Caco-2 (cell line): Measurements from ENCODE around the gene IQSEC3. TPM values are rescaled to one million over a fixed set of nuclear protein-coding genes. Genes with fewer than 3 reads are reported as not detected.

Source experiments
- BruUV-seq: library from RNA; stranded (reverse); fragments of 400-500 nt; replicated peaks from 2 replicates; lab custom pipeline; 2021; lab: Mats Ljungman, UMichigan
- CTCF ChIA-PET: fragments of 300-600 bp; sonication (Branson Sonifier 250); formaldehyde crosslinking; loops from one replicate; lab custom pipeline; 2022; ENCODE audit warnings: antibody characterized with exemption; lab: Charles Lee
- POLR2A ChIA-PET: fragments of 300-600 bp; sonication (Branson Sonifier 250); formaldehyde crosslinking; loops from one replicate; lab custom pipeline; 2022; ENCODE audit warnings: antibody characterized with exemption; lab: Charles Lee
- DNase-seq, 2 experiments: peaks; one replicate each; pipeline versions ENCODE4 v3.0.0 to v3.0.0-alpha.2; 2020 to 2022
- H3K27me3 ChIP-seq: replicated peaks from 2 replicates; pipeline ENCODE4 v1.6.0; 2011; ENCODE audit warnings: low read length; ENCODE audit not compliant: control insufficient read depth, insufficient read depth
- H3K36me3 ChIP-seq: 2 replicates; pipeline ENCODE4 v1.5.1; 2011; ENCODE audit warnings: low read length; ENCODE audit not compliant: control insufficient read depth, insufficient read depth
- H3K4me1 ChIP-seq: fragments of 250-450 bp; sonication (Bioruptor Pico); 2 replicates; pipeline ENCODE4 v1.5.1; 2020; ENCODE audit warnings: mild to moderate bottlenecking
- H3K4me3 ChIP-seq: 2 replicates; pipeline ENCODE4 v1.5.1; 2011; ENCODE audit warnings: low read depth, mild to moderate bottlenecking, control low read depth, low read length
- H3K9me3 ChIP-seq: fragments of 250-450 bp; sonication (Bioruptor Pico); 2 replicates; pipeline ENCODE4 v1.5.1; 2020; ENCODE audit warnings: mild to moderate bottlenecking, moderate library complexity
- H3K27ac Mint-ChIP-seq: one replicate; pipeline ENCODE4 v1.8.0; 2022; ENCODE audit warnings: mixed read lengths; ENCODE audit not compliant: unreplicated experiment
- H3K27me3 Mint-ChIP-seq: one replicate; pipeline ENCODE4 v1.8.0; 2022; ENCODE audit warnings: mixed read lengths; ENCODE audit not compliant: insufficient read depth, unreplicated experiment
- H3K36me3 Mint-ChIP-seq: one replicate; pipeline ENCODE4 v1.8.0; 2022; ENCODE audit warnings: mild to moderate bottlenecking, mixed read lengths; ENCODE audit not compliant: insufficient read depth, unreplicated experiment
- H3K4me1 Mint-ChIP-seq: one replicate; pipeline ENCODE4 v1.8.0; 2022; ENCODE audit warnings: low read depth, mixed read lengths; ENCODE audit not compliant: unreplicated experiment
- H3K4me3 Mint-ChIP-seq: one replicate; pipeline ENCODE4 v1.8.0; 2022; ENCODE audit warnings: mild to moderate bottlenecking, moderate library complexity, mixed read lengths; ENCODE audit not compliant: unreplicated experiment
- H3K9me3 Mint-ChIP-seq: one replicate; pipeline ENCODE4 v1.8.0; 2022; ENCODE audit warnings: mixed read lengths; ENCODE audit not compliant: unreplicated experiment
- CTCF ChIP-seq, 2 experiments: fragments of 200-600 bp in 1 of 2; IDR thresholded peaks; 1 replicate in 1 of 2; 2 replicates in 1 of 2; pipeline versions ENCODE4 v1.5.1 to v1.8.0; 2011 to 2022; ENCODE audit warnings: antibody characterized with exemption in 1 of 2, control low read depth in 1 of 2, inconsistent platforms in 1 of 2, low read depth in 1 of 2, low read length in 1 of 2, mild to moderate bottlenecking in 1 of 2, moderate library complexity in 1 of 2; ENCODE audit not compliant: insufficient read depth in 1 of 2, severe bottlenecking in 1 of 2, unreplicated experiment in 1 of 2
- intact Hi-C: fragments of 100-400 bp; cut with micrococcal nuclease; formaldehyde crosslinking; loops from one replicate; pipeline ENCODE4 v1.10.0; 2022; ENCODE audit not compliant: unreplicated experiment
- total RNA-seq: library from RNA; stranded (reverse); gene quantifications from 2 replicates; pipeline ENCODE4 v1.2.3, GENCODE V29; 2022

IQSEC3 gene
- total RNA-seq, 1 experiment from 2014 or later: 0.59 TPM

GRCh38 chr12:197911-198695 lies 131.5 kb downstream of the IQSEC3 start:
- Mint-ChIP-seq H3K36me3 (no peaks in the 10 kb centered on the region), H3K9me3 (no peaks in the 10 kb centered on the region), H3K4me3 (no peak overlapping the region), H3K27ac (no peak overlapping the region), H3K27me3 (peaks cover 14% of the 10 kb centered on the region), H3K4me1 (no peaks in the 10 kb centered on the region)
- no peaks in the 10 kb centered on the region for H3K27me3 ChIP-seq
- BruUV-seq: no TSS peak
- no peaks in the 10 kb centered on the region for H3K36me3 ChIP-seq
- DNase-seq: no peak
- ChIA-PET CTCF (interaction anchor here (1.1 kb wide), 1 partner anchor 10 kb away, joined by 3 read pairs; no protein-coding TSS in a partner anchor), POLR2A (no interaction called here)
- 0 out of 2 replicates have a peak, but pooled peaks cover 4% of the 10 kb centered on the region for H3K4me1 ChIP-seq
- no peak for TF ChIP-seq CTCF (IDR thresholded peaks at IDR 0.05; ENCODE audit: insufficient read depth in 1 of 2, low read depth in 1 of 2, low read length in 1 of 2, severe bottlenecking in 1 of 2, unreplicated experiment in 1 of 2)
- no peaks in the 10 kb centered on the region for H3K9me3 ChIP-seq
- H3K4me3 ChIP-seq: no peak overlapping the region
- intact Hi-C loops: no loop called here

- H3K27me3 Mint-ChIP-seq: peaks cover 14% of the 10 kb centered on the region
- ChIA-PET POLR2A (no interaction called here), CTCF (interaction anchor here (1.1 to 1.5 kb wide), 2 partner anchors 11 to 25 kb away, joined by 3 read pairs; no protein-coding TSS in a partner anchor)
- no peaks in the 10 kb centered on the region for H3K27me3 ChIP-seq
- H3K4me1 Mint-ChIP-seq: no peaks in the 10 kb centered on the region
- no peaks in the 10 kb centered on the region for H3K9me3 ChIP-seq
- DNase-seq: no peak
- no peak overlapping the region for H3K4me3 ChIP-seq
- H3K36me3 Mint-ChIP-seq: no peaks in the 10 kb centered on the region
- no peak overlapping the region for H3K4me3 Mint-ChIP-seq
- H3K9me3 Mint-ChIP-seq: no peaks in the 10 kb centered on the region
- H3K27ac Mint-ChIP-seq: no peak overlapping the region
- H3K4me1 ChIP-seq: 0 out of 2 replicates have a peak, but pooled peaks cover 4% of the 10 kb centered on the region
- intact Hi-C loops: no loop called here
- no TSS peak for BruUV-seq
- TF ChIP-seq CTCF (IDR thresholded peaks at IDR 0.05; ENCODE audit: insufficient read depth in 1 of 2, low read depth in 1 of 2, low read length in 1 of 2, severe bottlenecking in 1 of 2, unreplicated experiment in 1 of 2): no peak
- H3K36me3 ChIP-seq: no peaks in the 10 kb centered on the region
Measured at GRCh38 chr12:198705-199104, 132.1 kb downstream of the IQSEC3 start.

- intact Hi-C loops: loop anchor here (5.0 kb wide), 1 partner anchor 121 kb away; no protein-coding TSS in a partner anchor
- Mint-ChIP-seq H3K4me3 (no peak overlapping the region), H3K4me1 (no peaks in the 10 kb centered on the region), H3K27me3 (peaks cover 17% of the 10 kb centered on the region), H3K27ac (no peak overlapping the region), H3K36me3 (no peaks in the 10 kb centered on the region), H3K9me3 (no peaks in the 10 kb centered on the region)
- POLR2A ChIA-PET: no interaction called here
- no peak for TF ChIP-seq CTCF (IDR thresholded peaks at IDR 0.05; ENCODE audit: insufficient read depth in 1 of 2, low read depth in 1 of 2, low read length in 1 of 2, severe bottlenecking in 1 of 2, unreplicated experiment in 1 of 2)
- no peak for DNase-seq
- CTCF ChIA-PET: no interaction called here
- Histone ChIP-seq H3K9me3 (no peaks in the 10 kb centered on the region), H3K27me3 (no peaks in the 10 kb centered on the region), H3K4me1 (peaks cover 10% of the 10 kb centered on the region; the same call in 1 of the 2 replicates), H3K36me3 (no peaks in the 10 kb centered on the region), H3K4me3 (no peak overlapping the region)
- BruUV-seq: no TSS peak
Measured at GRCh38 chr12:201361-201760, 134.8 kb downstream of the IQSEC3 start.
